NOMO-1 treated with DMSO at 0.1 percent for 48 hours (cell line): ENCODE results near the gene CD300LD.

Source experiments
- DNase-seq: peaks from one replicate; lab custom pipeline; 2025; ENCODE audit not compliant: unreplicated experiment; lab: John Stamatoyannopoulos, UW

CD300LD gene

GRCh38 chr17:74607221-74607620 lies 15.1 kb upstream of the CD300LD start:
- peak; percentile 33 for DNase-seq

DNA sequence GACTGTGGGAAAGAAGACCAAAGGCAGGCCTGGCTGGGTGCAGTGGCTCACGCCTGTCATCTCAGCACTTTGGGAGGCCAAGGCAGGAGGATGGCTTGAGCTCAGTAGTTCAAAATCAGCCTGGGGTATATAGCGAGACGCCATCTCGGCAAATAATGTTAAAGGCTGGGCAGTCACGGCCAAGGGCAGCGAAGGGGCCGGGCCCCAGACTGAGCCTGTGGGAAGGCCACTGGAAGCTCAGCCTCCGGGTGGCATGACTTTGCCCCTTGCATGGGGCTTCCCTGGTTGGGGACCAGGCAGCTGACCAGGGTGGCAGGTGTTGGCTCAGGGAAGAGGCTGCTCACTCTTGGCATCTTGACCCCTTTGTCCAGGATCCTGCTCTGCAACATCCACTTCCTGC lies 14.0 kb upstream of the CD300LD start:
- DNase-seq: no peak

DNA sequence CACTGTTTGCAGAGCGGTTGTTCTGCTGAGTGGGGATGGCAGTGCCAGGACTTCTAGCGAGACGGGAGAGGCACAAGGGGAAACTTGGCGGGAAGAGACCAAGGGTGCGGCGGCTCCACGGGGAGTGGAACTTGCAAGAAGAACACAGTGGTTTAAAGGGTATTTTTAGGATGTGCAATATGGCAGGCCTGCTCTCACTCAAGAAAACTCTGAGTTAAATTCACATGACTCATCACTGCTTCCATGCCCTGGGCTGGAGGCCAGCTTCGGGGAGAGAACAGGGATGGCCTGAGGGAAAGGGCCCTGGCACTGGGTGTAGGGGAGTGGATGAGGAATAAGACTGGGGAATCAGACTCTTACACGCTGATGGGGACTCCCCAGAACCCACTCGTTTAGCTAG lies 13.3 kb upstream of the CD300LD start:
- DNase-seq: no peak

- no peak for DNase-seq
These were observed 12.7 kb upstream of the CD300LD start for GRCh38 chr17:74604761-74605160.

- no peak for DNase-seq
These were observed 12.1 kb upstream of the CD300LD start for GRCh38 chr17:74604200-74604599.

DNA sequence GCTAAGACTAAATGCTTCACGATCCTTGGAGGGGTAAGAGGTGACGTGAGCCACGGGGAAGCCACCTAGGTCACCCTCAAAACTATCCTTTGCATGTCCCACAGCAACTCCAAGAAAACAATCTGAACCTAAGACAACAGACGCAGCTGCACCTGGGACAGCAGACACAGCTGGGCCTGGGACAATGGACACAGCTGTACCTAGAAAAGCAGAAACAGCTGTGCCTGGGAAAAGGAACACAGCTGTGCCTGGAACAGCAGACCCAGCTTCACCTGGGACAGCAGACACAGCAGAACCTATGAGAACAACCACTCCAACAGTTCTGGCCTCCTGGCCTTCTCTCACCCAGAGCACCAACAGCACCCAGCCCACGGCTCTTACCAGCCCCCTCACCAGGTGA lies 11.7 kb upstream of the CD300LD start:
- DNase-seq: no peak

GRCh38 chr17:74603037-74603635 lies 11.1 kb upstream of the CD300LD start:
- peak; percentile 61 for DNase-seq

- DNase-seq: peak; percentile 56
These were observed 10.0 kb upstream of the CD300LD start for GRCh38 chr17:74601944-74602572.

GRCh38 chr17:74599448-74599939 lies 7.4 kb upstream of the CD300LD start:
- DNase-seq: peak; percentile 97

DNA sequence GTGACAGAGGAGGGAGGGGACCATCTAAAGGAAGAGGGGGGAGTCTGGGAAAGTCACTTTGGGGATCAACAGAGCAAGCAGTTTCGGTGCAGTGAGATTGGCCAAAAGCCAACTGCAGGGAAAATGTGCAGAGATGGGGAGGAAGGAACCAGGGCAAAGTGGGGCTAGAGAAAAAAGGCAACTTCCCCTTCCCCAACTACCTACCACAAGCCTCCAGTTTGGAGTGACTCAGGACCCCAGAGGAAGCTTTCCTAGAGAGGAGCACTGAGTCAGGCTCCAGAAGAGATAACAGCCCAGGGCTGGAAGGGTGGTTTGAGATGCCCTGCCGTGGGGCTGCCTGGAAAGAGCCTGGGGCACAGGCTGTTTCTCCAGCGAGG lies 6.9 kb upstream of the CD300LD start:
- DNase-seq: peak; percentile 45

GRCh38 chr17:74598346-74599022 lies 6.4 kb upstream of the CD300LD start:
- DNase-seq: no peak

DNA sequence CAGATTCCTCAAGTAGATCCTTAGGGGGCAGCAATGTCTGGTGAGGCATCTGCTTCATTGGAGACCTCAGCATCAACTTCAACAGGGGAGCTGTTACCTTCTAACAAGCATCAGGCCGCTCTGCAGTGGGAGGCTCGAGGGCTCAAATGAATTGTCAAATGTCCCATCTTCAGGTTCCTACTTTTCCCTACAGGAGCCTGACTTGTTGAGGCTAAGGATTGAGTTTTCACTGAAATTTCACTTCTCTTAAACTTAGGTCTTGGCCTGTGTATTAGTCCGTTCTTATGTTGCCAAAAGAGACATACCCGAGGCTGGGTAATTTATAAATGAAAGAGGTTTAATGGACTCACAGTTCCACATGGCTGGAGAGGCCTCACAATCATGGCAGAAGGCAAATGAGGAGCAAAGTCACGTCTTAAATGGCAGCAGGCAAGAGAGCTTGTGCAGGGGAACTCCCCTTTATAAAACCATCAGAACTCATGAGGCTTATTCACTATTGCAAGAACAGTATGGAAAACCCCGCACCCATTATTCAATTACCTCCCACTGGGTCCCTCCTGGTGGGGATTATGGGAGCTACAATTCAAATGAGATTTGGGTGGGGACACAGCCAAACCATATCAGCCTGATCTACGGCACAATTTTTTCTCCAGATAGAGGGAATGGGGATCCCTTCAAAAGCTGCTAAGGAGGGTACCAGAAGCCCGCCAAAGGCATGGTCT lies 5.1 kb upstream of the CD300LD start:
- DNase-seq: no peak

- peak; percentile 40 for DNase-seq
These were observed 3.1 kb upstream of the CD300LD start for GRCh38 chr17:74595037-74595750.

DNA sequence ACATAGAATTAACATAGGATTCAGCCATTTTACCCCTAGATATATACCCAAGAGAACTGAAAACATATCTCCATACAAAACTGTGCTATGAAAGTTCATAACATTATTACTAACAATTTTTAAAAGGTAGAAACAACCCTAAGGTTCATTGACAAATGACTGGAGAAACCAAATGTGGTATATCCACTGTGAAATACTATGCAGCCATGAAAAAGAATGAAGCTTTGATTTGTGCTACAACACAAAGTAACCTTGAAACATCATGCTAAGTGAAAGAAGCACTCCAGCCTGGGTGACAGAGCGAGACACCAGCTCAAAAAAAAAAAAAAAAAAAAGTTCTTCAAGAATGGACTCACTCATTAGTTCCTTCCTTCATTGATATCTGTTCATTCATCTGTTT lies 580 bp downstream of the CD300LD start:
- DNase-seq: no peak

DNA sequence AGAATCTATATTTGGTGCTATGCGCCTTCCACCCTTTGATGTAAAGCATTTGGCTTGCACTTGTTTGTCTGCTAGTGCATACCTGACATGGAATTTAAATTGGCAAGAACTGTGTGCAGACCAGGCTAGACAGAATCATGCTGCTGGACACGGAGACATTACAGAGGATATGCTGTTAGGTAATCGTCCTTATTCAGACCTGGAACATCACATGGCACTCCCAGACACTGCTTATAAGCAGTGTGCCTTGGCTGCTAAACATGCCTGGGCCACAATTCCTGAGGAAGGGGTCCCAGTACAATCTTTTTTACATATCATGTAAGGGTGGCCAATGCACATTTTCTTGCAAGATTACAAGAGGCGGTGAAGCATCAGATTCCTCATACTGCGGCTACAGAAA lies 6.4 kb downstream of the CD300LD start:
- no peak for DNase-seq

DNA sequence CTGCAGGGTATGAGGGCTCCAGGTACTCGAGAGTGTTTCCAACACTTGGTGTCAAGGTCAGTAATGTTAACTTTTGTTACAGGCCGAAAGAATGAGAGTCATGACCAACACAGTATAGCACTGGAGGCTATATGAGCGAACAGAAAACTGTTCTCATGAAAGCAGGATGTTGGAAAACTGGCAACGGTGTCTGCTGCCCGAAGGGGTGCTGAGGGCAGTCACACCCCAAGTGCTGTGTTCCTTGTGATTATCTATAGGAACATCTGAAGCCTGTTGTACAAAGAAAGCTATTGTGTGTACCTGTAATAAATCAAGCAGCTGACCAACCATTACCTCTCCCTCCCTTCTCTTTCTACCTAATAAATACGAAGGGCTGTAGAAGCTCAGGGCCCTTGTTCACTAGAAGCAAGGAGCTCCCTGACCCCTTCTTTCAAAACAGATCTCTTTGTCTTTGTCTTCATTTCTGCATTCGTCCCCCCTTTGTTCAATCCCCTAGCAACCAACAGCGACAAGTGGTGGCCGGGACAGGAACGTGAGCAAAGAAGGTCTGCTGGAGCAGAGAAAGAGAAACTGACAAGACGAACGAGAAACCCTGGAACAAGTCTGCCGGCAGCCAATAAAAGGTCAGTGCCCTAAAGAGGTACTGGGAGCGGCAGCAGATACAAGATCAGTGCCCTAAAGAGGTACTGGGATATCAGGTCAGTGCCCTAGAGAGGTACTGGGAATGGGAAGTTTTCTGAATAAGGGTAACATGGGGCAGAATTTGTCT lies 7.6 kb downstream of the CD300LD start:
- DNase-seq: no peak

GRCh38 chr17:74582633-74583032 lies 9.4 kb downstream of the CD300LD start:
- DNase-seq: no peak

- DNase-seq: no peak
These were observed 12.2 kb downstream of the CD300LD start for GRCh38 chr17:74579900-74580299.

GRCh38 chr17:74578979-74579378 lies 13.1 kb downstream of the CD300LD start:
- no peak for DNase-seq

DNA sequence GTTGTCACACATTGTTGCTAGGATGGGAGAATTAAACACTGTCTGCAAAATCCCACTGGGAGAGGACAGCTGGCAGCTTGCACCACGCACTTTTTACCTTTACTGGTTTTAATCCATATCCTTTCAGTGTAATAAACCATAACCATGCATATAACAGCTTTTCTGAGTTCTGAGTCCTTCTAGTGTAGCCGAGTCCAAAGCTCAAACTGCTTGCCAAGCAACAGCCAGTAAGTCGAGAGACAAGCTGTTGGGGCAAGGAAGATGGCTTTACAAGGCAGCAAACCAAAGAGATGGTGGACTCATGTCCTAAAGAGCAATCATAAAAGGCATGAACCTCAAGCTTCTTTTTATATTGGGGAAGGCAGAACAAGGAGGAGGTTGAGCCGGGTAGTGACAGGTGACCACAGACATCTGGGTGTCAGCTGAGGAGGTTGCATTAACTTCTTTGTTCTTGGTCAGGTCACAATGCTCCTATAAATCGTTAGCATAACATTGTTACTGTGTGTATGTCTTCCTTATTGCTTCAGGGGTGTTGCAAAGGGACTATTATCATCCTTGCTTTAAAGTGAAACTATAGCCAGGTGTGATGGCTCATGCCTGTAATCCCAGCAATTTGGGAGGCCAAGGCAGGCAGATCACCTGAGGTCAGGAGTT lies 17.5 kb downstream of the CD300LD start:
- DNase-seq: no peak
